ENCODE measurements around the gene ZNF274.
"Not testable (repeated sequence)": the region's sequence is repeated elsewhere in the genome, so short reads cannot be mapped to it uniquely, and the experiment has no call there.

ZNF274 gene

GRCh38 chr19:58182989-58183816 lies at the start of gene ZNF274:
Gene ZNF274, plus strand, starts transcription at chr19:58183061. Its CDS starts 905 bp downstream, at chr19:58183966.
- H3K9ac ChIP-seq, result peak within 1 kb of the TSS; percentile 95
- no peaks in the 10 kb centered on the region for H4K20me1 ChIP-seq
- peak within 1 kb of the TSS; percentile 99 for H3K27ac ChIP-seq
- peaks cover 92% of the 10 kb centered on the region for H3K9me3 ChIP-seq
- H3K4me2 ChIP-seq, result peak within 1 kb of the TSS; percentile 83
- H3K4me3 ChIP-seq, result peak within 1 kb of the TSS; percentile 91
- no peak for TF ChIP-seq Cebpa-rat (IDR thresholded peaks at IDR 0.05)
- H3K36me3 ChIP-seq, result peaks cover 72% of the 10 kb centered on the region
- peaks cover 11% of the 10 kb centered on the region for H3K4me1 ChIP-seq
- no peaks in the 10 kb centered on the region for H3K27me3 ChIP-seq

- Histone ChIP-seq H3K4me1 (no peaks in the 10 kb centered on the region), H4K20me1 (no peaks in the 10 kb centered on the region), H3K9ac (no peak overlapping the region), H3K4me2 (no peak overlapping the region), H3K9me3 (peaks cover 100% of the 10 kb centered on the region), H3K27ac (no peak overlapping the region), H3K36me3 (peaks cover 100% of the 10 kb centered on the region), H3K4me3 (no peak overlapping the region), H3K27me3 (no peaks in the 10 kb centered on the region)
- no peak for TF ChIP-seq Cebpa-rat (IDR thresholded peaks at IDR 0.05)
Observed at GRCh38 chr19:58134244-58134643, 48.6 kb upstream of the ZNF274 start.

- no peak overlapping the region for H3K27ac ChIP-seq
- peaks cover 77% of the 10 kb centered on the region for H3K9me3 ChIP-seq
Observed at GRCh38 chr19:58145849-58146248, 37.0 kb upstream of the ZNF274 start.

DNA sequence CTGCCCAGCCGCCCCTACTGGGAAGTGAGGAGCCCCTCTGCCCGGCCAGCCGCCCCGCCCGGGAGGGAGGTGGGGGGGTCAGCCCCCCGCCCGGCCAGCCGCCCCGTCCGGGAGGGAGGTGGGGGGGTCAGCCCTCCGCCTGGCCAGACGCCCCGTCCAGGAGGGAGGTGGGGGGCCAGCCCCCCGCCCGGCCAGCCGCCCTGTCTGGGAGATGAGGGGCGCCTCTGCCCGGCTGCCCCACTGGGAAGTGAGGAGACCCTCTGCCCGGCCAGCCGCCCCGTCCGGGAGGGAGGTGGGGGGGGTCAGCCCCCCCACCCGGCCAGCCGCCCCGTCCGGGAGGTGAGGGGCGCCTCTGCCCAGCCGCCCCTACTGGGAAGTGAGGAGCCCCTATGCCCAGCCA lies 35.4 kb upstream of the ZNF274 start:
- H3K27me3 ChIP-seq, H4K20me1 ChIP-seq, H3K4me2 ChIP-seq, H3K4me3 ChIP-seq, H3K27ac ChIP-seq, H3K9ac ChIP-seq: not testable (repeated sequence)
- H3K9me3 ChIP-seq, result peaks cover 61% of the 10 kb centered on the region
- H3K4me1 ChIP-seq, result peaks cover 17% of the 10 kb centered on the region
- peaks cover 40% of the 10 kb centered on the region for H3K36me3 ChIP-seq

More at GRCh38 chr19:58145849-58146248, 37.0 kb upstream of the ZNF274 start:
- Histone ChIP-seq H3K27me3 (no peaks in the 10 kb centered on the region), H3K4me1 (peaks cover 10% of the 10 kb centered on the region), H3K36me3 (peaks cover 56% of the 10 kb centered on the region), H4K20me1 (no peaks in the 10 kb centered on the region), H3K9ac (no peak overlapping the region), H3K4me3 (no peak overlapping the region), H3K4me2 (no peak overlapping the region)
- TF ChIP-seq Cebpa-rat (IDR thresholded peaks at IDR 0.05), result no peak

GRCh38 chr19:58150328-58150921 lies 32.4 kb upstream of the ZNF274 start, which contains the start of gene ZNF329:
Gene ZNF329, minus strand, starts transcription at chr19:58150789. Its CDS starts 21,286 bp downstream, at chr19:58129503.
- H3K27me3 ChIP-seq, result no peaks in the 10 kb centered on the region
- peaks cover 31% of the 10 kb centered on the region for H3K9me3 ChIP-seq

GRCh38 chr19:58153386-58153785 lies 29.5 kb upstream of the ZNF274 start:
- no peak overlapping the region for H3K27ac ChIP-seq
- H3K4me2 ChIP-seq, result peak overlapping the region; percentile 99
- no peaks in the 10 kb centered on the region for H4K20me1 ChIP-seq
- H3K4me1 ChIP-seq, result peaks cover 37% of the 10 kb centered on the region
- H3K4me3 ChIP-seq, result peak overlapping the region; percentile 92; the same call in 1 of the 2 replicates
- H3K9me3 ChIP-seq, result peaks cover 27% of the 10 kb centered on the region
- TF ChIP-seq Cebpa-rat (IDR thresholded peaks at IDR 0.05), result no peak
- H3K36me3 ChIP-seq, result 0 out of 2 replicates have a peak, but pooled peaks cover 5% of the 10 kb centered on the region
- no peak overlapping the region for H3K9ac ChIP-seq
- H3K27me3 ChIP-seq, result no peaks in the 10 kb centered on the region

More at GRCh38 chr19:58150328-58150921, 32.4 kb upstream of the ZNF274 start, which contains the start of gene ZNF329:
- peak within 1 kb of the TSS; percentile 82 for H3K4me3 ChIP-seq
- H3K4me1 ChIP-seq, result peaks cover 32% of the 10 kb centered on the region
- H3K4me2 ChIP-seq, result peak within 1 kb of the TSS; percentile 88
- H4K20me1 ChIP-seq, result no peaks in the 10 kb centered on the region
- TF ChIP-seq Cebpa-rat (IDR thresholded peaks at IDR 0.05), result no peak
- peak within 1 kb of the TSS; percentile 88 for H3K27ac ChIP-seq
- peaks cover 14% of the 10 kb centered on the region for H3K36me3 ChIP-seq
- peak within 1 kb of the TSS; percentile 89 for H3K9ac ChIP-seq

- peaks cover 35% of the 10 kb centered on the region for H3K4me1 ChIP-seq
- H3K36me3 ChIP-seq, result no peaks in the 10 kb centered on the region
- H3K27ac ChIP-seq, result peak overlapping the region; percentile 87
- H3K27me3 ChIP-seq, result no peaks in the 10 kb centered on the region
- no peak for TF ChIP-seq Cebpa-rat (IDR thresholded peaks at IDR 0.05)
- H3K4me2 ChIP-seq, result peak overlapping the region; percentile 99
- peak overlapping the region; percentile 86 for H3K9ac ChIP-seq
- H4K20me1 ChIP-seq, result no peaks in the 10 kb centered on the region
- H3K9me3 ChIP-seq, result peaks cover 27% of the 10 kb centered on the region
- H3K4me3 ChIP-seq, result peak overlapping the region; percentile 92
Observed at GRCh38 chr19:58154287-58154678, 28.6 kb upstream of the ZNF274 start.

DNA sequence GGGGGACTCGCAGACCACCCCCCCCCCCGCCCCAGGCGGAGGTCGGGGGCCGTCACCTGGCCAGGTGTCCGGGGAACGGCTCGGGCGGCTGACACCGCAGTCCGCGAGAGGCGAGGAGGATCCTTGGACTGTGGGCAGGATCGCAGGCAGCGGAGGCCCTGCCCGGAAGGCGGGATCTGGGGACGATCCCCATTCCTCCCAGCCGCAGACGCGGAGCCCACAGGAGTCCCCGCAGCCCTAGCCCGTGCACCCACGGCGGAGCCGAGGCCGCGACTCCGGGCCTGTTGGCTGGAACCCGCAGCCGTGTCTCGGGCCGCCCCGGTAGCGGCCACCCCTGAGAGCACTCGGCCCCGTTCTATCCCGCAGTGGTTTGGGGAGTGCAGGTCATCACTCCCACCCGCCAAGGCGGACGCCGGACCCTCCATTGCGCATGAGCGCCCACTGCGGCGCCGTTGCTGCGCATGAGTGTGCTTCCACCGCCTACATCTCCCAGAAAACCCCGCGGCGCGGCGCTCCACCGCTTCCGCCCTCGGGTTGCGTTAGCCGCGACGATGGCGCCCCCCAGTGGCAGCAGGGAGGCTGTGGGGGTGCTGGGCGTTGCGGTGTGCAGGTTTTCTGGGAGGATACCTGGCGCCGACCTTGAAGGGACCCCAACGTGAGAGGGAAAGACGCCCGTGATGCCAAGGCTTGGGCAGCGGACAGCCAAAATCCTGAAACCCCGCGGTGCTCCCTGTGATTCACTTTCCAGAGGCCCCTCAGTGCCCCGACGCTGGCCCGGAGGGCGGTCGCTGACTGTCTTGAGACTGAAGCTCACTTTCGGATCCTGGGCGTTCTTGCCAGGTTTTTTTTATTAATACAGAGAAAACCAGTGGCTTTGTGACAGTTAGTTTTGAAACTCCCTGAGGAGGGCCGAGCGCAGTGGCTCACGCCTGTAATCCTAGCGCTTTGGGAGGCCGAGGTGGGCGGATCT lies 27.9 kb upstream of the ZNF274 start:
- Histone ChIP-seq H3K36me3 (no peaks in the 10 kb centered on the region), H3K4me1 (peaks cover 28% of the 10 kb centered on the region), H3K9ac (peak overlapping the region; percentile 86), H3K4me2 (peak overlapping the region; percentile 99), H3K4me3 (peak overlapping the region; percentile 92), H3K27me3 (no peaks in the 10 kb centered on the region), H4K20me1 (no peaks in the 10 kb centered on the region), H3K9me3 (peaks cover 32% of the 10 kb centered on the region), H3K27ac (peak overlapping the region; percentile 87)
- TF ChIP-seq Cebpa-rat (IDR thresholded peaks at IDR 0.05), result no peak

GRCh38 chr19:58157045-58157728 lies 25.7 kb upstream of the ZNF274 start:
- Histone ChIP-seq H3K36me3 (no peaks in the 10 kb centered on the region), H3K9me3 (peaks cover 55% of the 10 kb centered on the region), H4K20me1 (no peaks in the 10 kb centered on the region), H3K9ac (no peak overlapping the region), H3K27ac (no peak overlapping the region), H3K4me2 (no peak overlapping the region), H3K4me1 (peaks cover 20% of the 10 kb centered on the region), H3K4me3 (no peak overlapping the region), H3K27me3 (no peaks in the 10 kb centered on the region)
- no peak for TF ChIP-seq Cebpa-rat (IDR thresholded peaks at IDR 0.05)

Measured in BLaER1 (cell line).